GM21367 (cell line): ENCODE results near the gene PCDHGA6.
"Not testable (repeated sequence)": the region's sequence is repeated elsewhere in the genome, so short reads cannot be mapped to it uniquely, and the experiment has no call there.

ENCODE experiments used
- ATAC-seq: cut with Tn5 transposase; IDR thresholded peaks from one replicate; pipeline ENCODE4 v1.9.1; 2021; ENCODE audit not compliant: unreplicated experiment

The PCDHGA6 gene

GRCh38 chr5:141392429-141393198 is 18.9 kb downstream of the PCDHGA6 start, which contains the start of gene PCDHGA8:
TSS of gene PCDHGA8 (plus strand) at chr5:141392633. CDS start at chr5:141392814, 181 bp downstream.
- ATAC-seq = no peak

DNA sequence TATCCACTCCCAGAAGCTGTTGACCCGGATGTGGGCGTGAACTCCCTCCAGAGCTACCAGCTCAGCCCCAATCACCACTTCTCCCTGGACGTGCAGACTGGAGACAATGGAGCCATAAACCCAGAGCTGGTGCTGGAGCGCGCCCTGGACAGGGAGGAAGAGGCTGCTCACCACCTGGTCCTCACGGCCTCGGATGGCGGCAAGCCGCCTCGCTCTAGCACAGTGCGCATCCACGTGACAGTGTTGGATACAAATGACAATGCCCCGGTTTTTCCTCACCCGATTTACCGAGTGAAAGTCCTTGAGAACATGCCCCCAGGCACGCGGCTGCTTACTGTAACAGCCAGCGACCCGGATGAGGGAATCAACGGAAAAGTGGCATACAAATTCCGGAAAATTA is 19.6 kb downstream of the PCDHGA6 start:
- no peak for ATAC-seq

DNA sequence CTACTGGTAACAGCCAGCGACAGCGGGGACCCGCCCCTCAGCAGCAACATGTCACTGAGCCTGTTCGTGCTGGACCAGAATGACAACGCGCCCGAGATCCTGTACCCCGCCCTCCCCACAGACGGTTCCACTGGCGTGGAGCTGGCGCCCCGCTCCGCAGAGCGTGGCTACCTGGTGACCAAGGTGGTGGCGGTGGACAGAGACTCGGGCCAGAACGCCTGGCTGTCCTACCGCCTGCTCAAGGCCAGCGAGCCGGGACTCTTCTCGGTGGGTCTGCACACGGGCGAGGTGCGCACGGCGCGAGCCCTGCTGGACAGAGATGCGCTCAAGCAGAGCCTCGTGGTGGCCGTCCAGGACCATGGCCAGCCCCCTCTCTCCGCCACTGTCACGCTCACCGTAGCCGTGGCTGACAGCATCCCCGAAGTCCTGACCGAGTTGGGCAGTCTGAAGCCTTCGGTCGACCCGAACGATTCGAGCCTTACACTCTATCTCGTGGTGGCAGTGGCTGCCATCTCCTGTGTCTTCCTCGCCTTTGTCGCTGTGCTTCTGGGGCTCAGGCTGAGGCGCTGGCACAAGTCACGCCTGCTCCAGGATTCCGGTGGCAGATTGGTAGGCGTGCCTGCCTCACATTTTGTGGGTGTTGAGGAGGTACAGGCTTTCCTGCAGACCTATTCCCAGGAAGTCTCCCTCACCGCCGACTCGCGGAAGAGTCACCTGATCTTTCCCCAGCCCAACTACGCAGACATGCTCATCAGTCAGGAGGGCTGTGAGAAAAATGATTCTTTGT is 20.9 kb downstream of the PCDHGA6 start:
- not testable (repeated sequence) for ATAC-seq

- ATAC-seq = peak; percentile 47
Measured at GRCh38 chr5:141397756-141398551, 24.3 kb downstream of the PCDHGA6 start, which contains the start of gene PCDHGB5. TSS of gene PCDHGB5 (plus strand) at chr5:141397947. CDS start at chr5:141398128, 181 bp downstream.

- ATAC-seq = no peak
Measured at GRCh38 chr5:141398608-141399007, 24.9 kb downstream of the PCDHGA6 start.

GRCh38 chr5:141399555-141400258 is 26.0 kb downstream of the PCDHGA6 start:
- no peak for ATAC-seq

- no peak for ATAC-seq
Measured at GRCh38 chr5:141402553-141403243, 29.0 kb downstream of the PCDHGA6 start, which contains the start of gene PCDHGA9. TSS of gene PCDHGA9 (plus strand) at chr5:141402778. CDS start at chr5:141402953, 175 bp downstream.

- no peak for ATAC-seq
Measured at GRCh38 chr5:141403387-141403786, 29.7 kb downstream of the PCDHGA6 start.

- not testable (repeated sequence) for ATAC-seq
Measured at GRCh38 chr5:141407790-141408505, 34.3 kb downstream of the PCDHGA6 start, which contains the start of gene PCDHGB6. TSS of gene PCDHGB6 (plus strand) at chr5:141408021. CDS start at chr5:141408203, 182 bp downstream.

DNA sequence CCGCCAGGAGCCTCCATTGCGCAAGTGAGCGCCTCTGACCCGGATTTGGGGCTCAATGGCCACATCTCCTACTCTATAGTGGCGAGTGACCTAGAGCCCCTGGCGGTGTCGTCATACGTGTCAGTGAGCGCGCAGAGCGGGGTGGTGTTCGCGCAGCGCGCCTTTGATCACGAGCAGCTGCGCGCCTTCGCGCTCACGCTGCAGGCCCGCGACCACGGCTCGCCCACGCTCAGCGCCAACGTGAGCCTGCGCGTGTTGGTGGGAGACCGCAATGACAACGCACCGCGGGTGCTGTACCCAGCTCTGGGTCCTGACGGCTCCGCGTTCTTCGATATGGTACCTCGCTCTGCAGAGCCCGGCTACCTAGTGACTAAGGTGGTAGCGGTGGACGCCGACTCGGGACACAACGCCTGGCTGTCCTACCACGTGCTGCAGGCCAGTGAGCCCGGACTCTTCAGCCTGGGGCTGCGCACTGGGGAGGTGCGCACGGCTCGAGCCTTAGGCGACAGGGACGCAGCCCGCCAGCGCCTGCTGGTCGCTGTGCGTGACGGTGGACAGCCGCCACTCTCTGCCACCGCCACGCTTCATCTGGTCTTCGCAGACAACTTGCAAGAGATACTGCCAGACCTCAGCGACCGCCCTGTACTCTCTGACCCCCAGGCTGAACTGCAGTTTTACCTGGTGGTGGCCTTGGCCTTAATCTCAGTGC is 36.1 kb downstream of the PCDHGA6 start:
- ATAC-seq = no peak

DNA sequence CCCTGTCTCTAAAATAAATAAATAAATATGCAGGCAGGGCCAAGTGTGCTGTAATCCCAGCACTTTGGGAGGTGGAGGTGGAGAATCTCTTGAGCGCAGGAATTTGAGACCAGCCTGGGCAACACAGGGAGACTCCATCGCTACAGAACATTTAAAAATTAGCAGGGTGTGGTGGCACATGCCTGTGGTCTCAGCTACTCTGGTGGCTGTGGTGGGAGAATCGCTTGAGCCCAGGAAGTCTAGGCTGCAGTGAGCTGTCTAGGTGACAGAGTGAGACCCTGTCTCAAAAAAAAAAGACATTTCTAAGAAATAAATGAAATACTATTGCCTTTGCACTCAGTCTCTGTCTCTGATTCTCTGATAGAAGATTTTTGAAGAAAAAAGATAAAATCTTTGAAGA is 37.9 kb downstream of the PCDHGA6 start:
- ATAC-seq = no peak

DNA sequence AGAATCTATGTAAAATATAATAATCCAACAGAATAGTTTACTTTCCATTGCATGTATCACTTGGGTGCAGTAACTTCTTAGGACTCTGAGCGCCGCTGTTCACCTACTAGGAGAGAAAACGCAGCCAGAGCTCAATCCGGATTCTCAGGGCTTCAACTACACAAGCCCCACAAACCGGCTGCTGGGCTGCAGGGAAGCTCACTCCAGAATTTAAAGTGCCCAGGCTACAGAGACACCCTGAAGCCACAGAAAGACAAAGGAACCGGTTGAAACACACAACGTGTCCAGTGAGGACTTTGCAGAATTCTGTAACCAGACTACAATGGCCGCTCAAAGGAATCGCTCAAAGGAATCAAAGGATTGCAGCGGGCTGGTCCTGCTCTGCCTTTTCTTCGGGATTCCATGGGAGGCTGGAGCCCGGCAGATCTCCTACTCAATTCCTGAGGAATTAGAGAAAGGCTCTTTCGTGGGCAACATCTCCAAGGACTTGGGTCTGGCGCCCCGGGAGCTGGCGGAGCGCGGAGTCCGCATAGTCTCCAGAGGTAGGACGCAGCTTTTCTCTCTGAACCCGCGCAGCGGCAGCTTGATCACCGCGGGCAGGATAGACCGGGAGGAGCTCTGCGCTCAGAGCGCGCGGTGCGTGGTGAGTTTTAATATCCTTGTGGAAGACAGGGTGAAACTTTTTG is 39.3 kb downstream of the PCDHGA6 start, which contains the start of gene PCDHGA10:
Gene PCDHGA10, plus strand, starts transcription at position 134 of the 686 bp plus-strand sequence. Its CDS starts 189 bp downstream, at position 323.
- ATAC-seq = peak; percentile 71

- ATAC-seq = no peak
Measured at GRCh38 chr5:141413540-141414069, 39.9 kb downstream of the PCDHGA6 start.

DNA sequence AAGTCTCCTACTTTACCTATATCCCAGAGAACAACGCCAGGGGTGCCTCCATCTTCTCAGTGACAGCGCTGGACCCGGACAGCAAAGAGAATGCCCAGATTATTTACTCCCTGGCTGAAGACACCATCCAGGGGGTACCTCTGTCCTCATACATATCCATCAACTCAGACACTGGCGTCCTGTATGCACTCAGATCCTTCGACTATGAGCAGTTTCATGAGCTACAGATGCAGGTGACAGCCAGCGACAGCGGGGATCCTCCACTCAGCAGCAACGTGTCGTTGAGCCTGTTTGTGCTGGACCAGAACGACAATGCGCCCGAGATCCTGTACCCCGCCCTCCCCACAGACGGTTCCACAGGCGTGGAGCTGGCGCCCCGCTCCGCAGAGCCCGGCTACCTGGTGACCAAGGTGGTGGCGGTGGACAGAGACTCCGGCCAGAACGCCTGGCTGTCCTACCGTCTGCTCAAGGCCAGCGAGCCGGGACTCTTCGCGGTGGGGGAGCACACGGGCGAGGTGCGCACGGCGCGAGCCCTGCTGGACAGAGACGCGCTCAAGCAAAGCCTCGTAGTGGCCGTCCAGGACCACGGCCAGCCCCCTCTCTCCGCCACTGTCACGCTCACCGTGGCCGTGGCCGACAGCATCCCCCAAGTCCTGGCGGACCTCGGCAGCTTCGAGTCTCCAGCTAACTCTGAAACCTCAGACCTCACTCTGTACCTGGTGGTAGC is 41.0 kb downstream of the PCDHGA6 start:
- not testable (repeated sequence) for ATAC-seq

DNA sequence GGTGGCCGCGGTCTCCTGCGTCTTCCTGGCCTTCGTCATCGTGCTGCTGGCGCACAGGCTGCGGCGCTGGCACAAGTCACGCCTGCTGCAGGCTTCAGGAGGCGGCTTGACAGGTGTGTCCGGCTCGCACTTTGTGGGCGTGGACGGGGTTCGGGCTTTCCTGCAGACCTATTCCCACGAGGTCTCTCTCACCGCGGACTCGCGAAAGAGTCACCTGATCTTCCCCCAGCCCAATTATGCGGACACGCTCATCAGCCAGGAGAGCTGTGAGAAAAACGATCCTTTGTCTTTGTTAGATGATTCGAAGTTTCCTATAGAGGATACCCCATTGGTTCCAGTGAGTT is 41.6 kb downstream of the PCDHGA6 start:
- not testable (repeated sequence) for ATAC-seq

- peak; percentile 75 for ATAC-seq
Measured at GRCh38 chr5:141417494-141418172, 43.9 kb downstream of the PCDHGA6 start, which contains the start of gene PCDHGB7. TSS of gene PCDHGB7 (plus strand) at chr5:141417677. CDS start at chr5:141417860, 183 bp downstream.
